Right lung (tissue), 5 donors: ENCODE measurements around the gene ZGLP1. TPM values are rescaled to one million over a fixed set of nuclear protein-coding genes. Genes with fewer than 3 reads are reported as not detected.

Source experiments
- polyA plus RNA-seq, 5 donors: library from polyadenylated mRNA; unstranded; fragments of 120-200 nt; gene quantifications; one replicate each; pipeline versions ENCODE4 v1.2.1 to v1.2.3, GENCODE V29; 2013; ENCODE audit warnings: inconsistent platforms in 1 of 5, low replicate concordance in 1 of 5; ENCODE audit not compliant: insufficient read length in 5 of 5, insufficient read depth in 1 of 5

Gene ZGLP1
- polyA plus RNA-seq, 5 donors, result 5.1 to 12.8 (median 8.4) TPM

Other genes with a start within 250 kb of the ZGLP1 start
- 10 to 100 TPM; 28.6 to 38.7 (median 36.3) TPM for gene SHFL, start 223.5 kb downstream of the ZGLP1 start, polyA plus RNA-seq
- 1 to 10 TPM; 1.0 to 3.0 (median 2.2) TPM for gene ANGPTL6, start 207.1 kb downstream of the ZGLP1 start, polyA plus RNA-seq
- gene PPAN, start 203.5 kb downstream of the ZGLP1 start, polyA plus RNA-seq, result 10 to 100 TPM; 22.1 to 34.9 (median 24.0) TPM
- gene P2RY11, start 198.1 kb downstream of the ZGLP1 start, polyA plus RNA-seq, result 10 to 100 TPM in 3 of 5 donors, 1 to 10 TPM in 2; 7.1 to 15.1 (median 10.9) TPM
- 100 to 1,000 TPM; 154 to 238 (median 197) TPM for gene EIF3G, start 189.9 kb downstream of the ZGLP1 start, polyA plus RNA-seq
- 100 to 1,000 TPM; 126 to 142 (median 131) TPM for gene DNMT1, start 114.9 kb downstream of the ZGLP1 start, polyA plus RNA-seq
- 10 to 100 TPM; 31.6 to 49.2 (median 37.2) TPM for gene S1PR2, start 78.5 kb downstream of the ZGLP1 start, polyA plus RNA-seq
- gene MRPL4, start 57.6 kb downstream of the ZGLP1 start, polyA plus RNA-seq, result 10 to 100 TPM; 26.7 to 51.0 (median 30.5) TPM
- gene ICAM1, start 38.7 kb downstream of the ZGLP1 start, polyA plus RNA-seq, result 10 to 100 TPM; 14.2 to 25.1 (median 16.8) TPM
- gene ICAM4, start 22.9 kb downstream of the ZGLP1 start, polyA plus RNA-seq, result 10 to 100 TPM; 10.1 to 25.3 (median 15.8) TPM
- gene ICAM5, start 19.9 kb downstream of the ZGLP1 start, polyA plus RNA-seq, result 10 to 100 TPM in 3 of 5 donors, 1 to 10 TPM in 2; 4.3 to 22.3 (median 12.6) TPM
- 10 to 100 TPM; 15.3 to 27.2 (median 19.3) TPM for gene FDX2, start 6.2 kb upstream of the ZGLP1 start, polyA plus RNA-seq
- gene RAVER1, start 23.7 kb upstream of the ZGLP1 start, polyA plus RNA-seq, result 10 to 100 TPM; 19.3 to 41.3 (median 24.8) TPM
- 10 to 100 TPM in 3 of 5 donors, 1 to 10 TPM in 2; 9.3 to 17.6 (median 10.6) TPM for gene ICAM3, start 29.8 kb upstream of the ZGLP1 start, polyA plus RNA-seq
- gene TYK2, start 70.8 kb upstream of the ZGLP1 start, polyA plus RNA-seq, result 100 to 1,000 TPM; 112 to 162 (median 149) TPM
- gene CDC37, start 93.7 kb upstream of the ZGLP1 start, polyA plus RNA-seq, result 100 to 1,000 TPM; 147 to 223 (median 164) TPM
- gene PDE4A, start 110.7 kb upstream of the ZGLP1 start, polyA plus RNA-seq, result 10 to 100 TPM in 1 of 5 donors, 1 to 10 TPM in 4; 3.7 to 10.1 (median 8.7) TPM
- gene KEAP1, start 193.5 kb upstream of the ZGLP1 start, polyA plus RNA-seq, result 10 to 100 TPM; 66.3 to 78.0 (median 76.7) TPM
- gene S1PR5, start 207.6 kb upstream of the ZGLP1 start, polyA plus RNA-seq, result under 1 TPM; 0.41 to 0.87 (median 0.65) TPM
- gene ATG4D, start 234.1 kb upstream of the ZGLP1 start, polyA plus RNA-seq, result 10 to 100 TPM; 15.1 to 23.5 (median 19.9) TPM